Stomach (tissue), 9 donors: ENCODE results near the gene KRT8. TPM values are rescaled to one million over a fixed set of nuclear protein-coding genes. Genes with fewer than 3 reads are reported as not detected.

Experiments used
- DNase-seq, 2 donors: peaks; one replicate each; pipeline versions ENCODE4 v3.0.0 to v3.0.0-alpha.2; 2013 to 2019
- H3K27ac ChIP-seq, 5 donors: fragments of 200-600 bp in 4 of 5; sonication (generic) in 4 of 5; one replicate each; pipeline ENCODE4 v1.5.1; 2013 to 2019; ENCODE audit warnings: mild to moderate bottlenecking in 1 of 5, moderate library complexity in 1 of 5
- H3K27me3 ChIP-seq, 3 donors: fragments of 200-600 bp; sonication (generic); one replicate each; pipeline ENCODE4 v1.5.1; 2017 to 2019; ENCODE audit warnings: mixed run types in 1 of 3
- H3K36me3 ChIP-seq, 4 donors: fragments of 200-600 bp; sonication (generic); 1 replicate in 3 of 4; 2 replicates in 1 of 4; pipeline ENCODE4 v1.5.1; 2016 to 2019
- H3K4me1 ChIP-seq, 4 donors: fragments of 200-600 bp; sonication (generic); one replicate each; pipeline ENCODE4 v1.5.1; 2016 to 2019
- H3K4me3 ChIP-seq, 4 donors: fragments of 200-600 bp; sonication (generic) in 3 of 4; one replicate each; pipeline ENCODE4 v1.5.1; 2016 to 2019; ENCODE audit warnings: mild to moderate bottlenecking in 1 of 4
- H3K9me3 ChIP-seq, 4 donors: fragments of 200-600 bp; sonication (generic); one replicate each; pipeline ENCODE4 v1.5.1; 2016 to 2019
- CTCF ChIP-seq, 7 experiments: fragments of 450-650 bp in 4 of 7; fragments of 200-600 bp in 3 of 7; sonication (generic) in 3 of 7; IDR thresholded peaks; one replicate each; pipeline ENCODE4 v1.5.1; 2016 to 2019; ENCODE audit warnings: antibody characterized with exemption in 7 of 7, control low read depth in 2 of 7, mild to moderate bottlenecking in 1 of 7
- EP300 ChIP-seq: sonication (generic); formaldehyde crosslinking; IDR thresholded peaks from one replicate; pipeline ENCODE4 v1.6.1; 2017; ENCODE audit warnings: antibody characterized with exemption
- POLR2A ChIP-seq, 4 donors: fragments of 450-650 bp; IDR thresholded peaks; one replicate each; pipeline ENCODE4 v1.6.1; 2016; ENCODE audit warnings: antibody characterized with exemption in 4 of 4, control low read depth in 2 of 4, mild to moderate bottlenecking in 1 of 4, moderate library complexity in 1 of 4
- POLR2AphosphoS5 ChIP-seq, 3 donors: sonication (generic); formaldehyde crosslinking; IDR thresholded peaks; one replicate each; pipeline ENCODE4 v1.6.1; 2016; ENCODE audit warnings: antibody characterized with exemption in 3 of 3
- WGBS, 5 donors: extraction: QIAGEN DNeasy Blood & Tissue Kit in 3 of 5; methylation state at CpG; one replicate each; pipeline versions ENCODE4 v1.1.5 to v1.1.7; 2013 to 2018; 5-methylcytosine and 5-hydroxymethylcytosine counted together
- intact Hi-C: fragments of 100-400 bp; cut with DNase I; formaldehyde crosslinking; loops from one replicate; pipeline ENCODE4 v1.15.1; 2023; ENCODE audit warnings: low total_unique reads
- polyA plus RNA-seq, 3 donors: library from polyadenylated mRNA; stranded (reverse); fragments of 200-250 nt; gene quantifications; one replicate each; pipeline ENCODE4 v1.2.3, GENCODE V29; 2013
- total RNA-seq, 5 donors: library from RNA; depleted of rRNA; stranded (reverse); fragments of >200 nt; gene quantifications; one replicate each; pipeline versions ENCODE4 v1.1.0 to v1.2.3, GENCODE V29; 2014 to 2016
- donor health status: healthy with polysubstance abuse.
- donor health status: Bipolar disorder and iron deficiency.
- donor health status: healthy.

Gene KRT8
- total and polyA plus RNA-seq, 8 donors, result 71.2 to 1,740 (median 607) TPM

- no peak for DNase-seq
- Histone ChIP-seq H3K36me3 (no peaks in the 10 kb centered on the region), H3K9me3 (no peaks in the 10 kb centered on the region), H3K4me3 (no peak overlapping the region), H3K27ac (peak overlapping the region in 1 of 5 donors; percentile 88), H3K27me3 (no peaks in the 10 kb centered on the region), H3K4me1 (peaks cover 33 to 54% (median 38%) of the 10 kb centered on the region in 4 donors)
- TF ChIP-seq POLR2A (IDR thresholded peaks at IDR 0.05) (no peak), POLR2AphosphoS5 (IDR thresholded peaks at IDR 0.05) (no peak), CTCF (IDR thresholded peaks at IDR 0.05) (no peak), EP300 (no peak)
- intact Hi-C loops, result loop anchor here (10.0 kb wide), 1 partner anchor 45 kb away; no protein-coding TSS in a partner anchor
- 60 to 84% (median 76%) methylated on average over 2 of the region's 2 CpGs for WGBS, 5 donors
Measured at GRCh38 chr12:52909331-52909730, 4.5 kb upstream of the KRT8 start.

GRCh38 chr12:52907092-52907810 is 2.4 kb upstream of the KRT8 start:
- WGBS, 5 donors, result 11 to 26% (median 15%) methylated on average over 5 to 7 of the region's 7 CpGs
- H3K27ac ChIP-seq, result peak overlapping the region; percentile 82 to 93 (median 90)
- H3K4me3 ChIP-seq, result peak overlapping the region in 1 of 4 donors; percentile 14
- H3K9me3 ChIP-seq, result no peaks in the 10 kb centered on the region
- no peaks in the 10 kb centered on the region for H3K27me3 ChIP-seq
- no peak for TF ChIP-seq POLR2A (IDR thresholded peaks at IDR 0.05)
- peak in 2 of 3 donors; percentile 65 to 81 for TF ChIP-seq POLR2AphosphoS5 (IDR thresholded peaks at IDR 0.05)
- H3K4me1 ChIP-seq, result peaks cover 21 to 47% (median 38%) of the 10 kb centered on the region in 4 donors
- no peaks in the 10 kb centered on the region for H3K36me3 ChIP-seq
- intact Hi-C loops, result loop anchor here (10.0 kb wide), 1 partner anchor 48 kb away; no protein-coding TSS in a partner anchor
- DNase-seq, result peak; percentile 92 to 94

GRCh38 chr12:52906191-52906601 is 1.3 kb upstream of the KRT8 start:
- H3K9me3 ChIP-seq, result no peaks in the 10 kb centered on the region
- peak overlapping the region; percentile 82 to 93 (median 90) for H3K27ac ChIP-seq
- H3K4me3 ChIP-seq, result no peak overlapping the region
- DNase-seq, result peak in 1 of 2 donors; percentile 32
- peaks cover 2 to 9% (median 5%) of the 10 kb centered on the region in 4 donors for H3K36me3 ChIP-seq
- peaks cover 21 to 55% (median 45%) of the 10 kb centered on the region in 4 donors for H3K4me1 ChIP-seq
- intact Hi-C loops, result loop anchor here (10.0 kb wide), 1 partner anchor 49 kb away; no protein-coding TSS in a partner anchor
- 58 to 74% (median 66%) methylated on average over 6 to 7 of the region's 7 CpGs for WGBS, 5 donors
- TF ChIP-seq CTCF (IDR thresholded peaks at IDR 0.05) (no peak), POLR2AphosphoS5 (IDR thresholded peaks at IDR 0.05) (no peak), POLR2A (IDR thresholded peaks at IDR 0.05) (no peak), EP300 (no peak)
- H3K27me3 ChIP-seq, result no peaks in the 10 kb centered on the region

GRCh38 chr12:52903855-52904508 is 894 bp downstream of the KRT8 start:
- Histone ChIP-seq H3K27me3 (no peaks in the 10 kb centered on the region), H3K27ac (peak overlapping the region; percentile 88 to 93 (median 91)), H3K4me3 (peak overlapping the region; percentile 54 to 73 (median 66)), H3K9me3 (no peaks in the 10 kb centered on the region), H3K4me1 (peaks cover 27 to 78% (median 57%) of the 10 kb centered on the region in 4 donors), H3K36me3 (peaks cover 15 to 31% (median 26%) of the 10 kb centered on the region in 4 donors)
- peak; percentile 78 to 92 for DNase-seq
- intact Hi-C loops, result loop anchor here (10.0 kb wide), 1 partner anchor 51 kb away; no protein-coding TSS in a partner anchor
- 9 to 19% (median 15%) methylated on average over 17 to 31 of the region's 31 CpGs for WGBS, 5 donors
- TF ChIP-seq POLR2AphosphoS5 (IDR thresholded peaks at IDR 0.05) (peak in 2 of 3 donors; percentile 57 to 69), POLR2A (IDR thresholded peaks at IDR 0.05) (peak in 1 of 4 donors; percentile 29), CTCF (IDR thresholded peaks at IDR 0.05) (no peak), EP300 (no peak)
